GM21526 (cell line): ENCODE data around the gene OR2A2.

Experiments used
- ATAC-seq: cut with Tn5 transposase; IDR thresholded peaks from one replicate; pipeline ENCODE4 v1.9.1; 2021; ENCODE audit warnings: moderate library complexity; ENCODE audit not compliant: unreplicated experiment, low FRiP score

The OR2A2 gene

DNA sequence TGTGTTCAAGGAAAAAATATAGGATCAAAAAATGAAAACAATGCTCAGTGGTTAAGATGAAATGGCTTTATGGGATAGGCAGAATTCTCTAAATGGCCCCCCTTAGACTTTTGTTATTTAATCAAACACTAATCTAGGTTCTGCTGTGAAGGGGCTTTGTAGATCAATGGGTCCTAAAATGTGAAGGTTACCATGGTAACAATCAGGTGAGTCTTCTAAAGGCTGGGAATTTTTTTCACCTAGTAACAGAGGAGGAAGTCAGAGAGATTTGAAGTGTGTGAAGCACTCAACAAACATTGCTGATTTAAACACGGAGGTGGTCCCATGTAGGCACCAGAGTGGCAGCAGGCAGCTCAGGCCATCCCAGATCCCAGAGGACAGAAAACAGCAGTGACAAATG is 24.7 kb downstream of the OR2A2 start:
- ATAC-seq: no peak

DNA sequence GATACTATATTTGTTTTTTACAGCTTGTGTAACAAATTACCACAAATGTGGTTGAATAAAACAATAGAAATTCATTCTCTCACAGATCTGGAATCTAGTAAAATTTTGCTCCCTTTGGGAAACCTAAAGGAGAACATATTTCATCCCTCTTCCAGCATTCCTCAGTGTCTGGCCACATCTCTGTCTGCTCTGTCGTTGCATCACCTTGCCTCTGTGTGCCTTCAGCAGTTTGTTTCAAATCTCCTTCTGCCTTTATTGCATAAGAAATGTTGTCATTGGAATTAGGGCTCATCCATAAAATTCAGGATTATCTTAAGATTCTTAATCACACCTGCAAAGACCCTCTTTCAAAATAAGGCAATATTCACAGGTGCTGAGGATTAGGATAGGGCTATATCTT is 28.1 kb downstream of the OR2A2 start:
- ATAC-seq: no peak

- no peak for ATAC-seq
Measured at GRCh38 chr7:144142187-144142586, 32.8 kb downstream of the OR2A2 start.

DNA sequence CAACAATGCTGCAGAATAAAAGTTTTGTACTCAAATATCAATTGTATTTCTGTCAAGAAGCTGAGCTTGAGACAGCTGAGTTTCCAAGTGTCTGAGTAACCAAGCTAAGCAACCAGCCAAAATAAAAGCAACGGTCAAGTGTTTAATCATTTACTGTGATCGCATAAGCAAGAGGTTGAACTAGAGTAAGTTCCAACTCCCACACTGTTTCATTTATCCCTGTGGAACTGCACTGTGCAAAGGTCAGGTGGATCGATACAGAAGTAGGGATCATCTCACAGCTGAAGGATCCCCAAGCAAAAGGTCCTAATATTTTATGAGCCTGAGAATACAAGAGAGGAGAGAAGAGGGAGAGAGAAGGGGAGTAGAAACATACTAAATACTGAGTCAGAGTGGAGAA is 35.0 kb downstream of the OR2A2 start:
- no peak for ATAC-seq

GRCh38 chr7:144148224-144148827 is 38.9 kb downstream of the OR2A2 start:
- no peak for ATAC-seq

DNA sequence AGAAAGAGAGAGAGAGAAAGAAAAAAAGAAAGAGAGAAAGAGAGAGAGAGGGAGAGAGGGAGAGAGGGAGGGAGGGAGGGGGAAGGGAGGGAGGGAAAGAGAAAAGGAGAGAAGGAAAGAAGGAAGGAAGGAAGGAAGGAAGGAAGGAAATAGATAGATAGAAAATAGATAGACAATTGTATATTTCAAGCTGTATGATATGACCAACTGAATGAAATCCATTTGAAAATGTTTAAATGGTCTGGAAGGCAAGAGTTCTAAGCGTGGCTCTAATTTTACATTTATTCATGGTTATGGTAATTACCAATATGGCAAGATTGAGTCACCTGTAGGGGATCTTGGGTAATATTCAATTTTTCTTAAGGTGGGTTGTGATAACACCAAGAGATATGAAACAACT is 49.5 kb downstream of the OR2A2 start:
- no peak for ATAC-seq
